ENCODE results near the gene DOCK6. TPM values are rescaled to one million over a fixed set of nuclear protein-coding genes. Genes with fewer than 3 reads are reported as not detected.
"Not testable (repeated sequence)": the region's sequence is repeated elsewhere in the genome, so short reads cannot be mapped to it uniquely, and the experiment has no call there.

Gene DOCK6
- total RNA-seq, 4 donors from 2014 or later, result 37.5 to 92.7 (median 49.2) TPM

GRCh38 chr19:11182994-11183393 lies 79.3 kb downstream of the DOCK6 start:
- no peaks in the 10 kb centered on the region for H3K27me3 ChIP-seq
- peak overlapping the region in 1 of 4 donors; percentile 0 for H3K27ac ChIP-seq
- peaks cover 0 to 2% (median 0%) of the 10 kb centered on the region in 4 donors for H3K9me3 ChIP-seq
- WGBS, 2 donors, result 92 to 100% methylated on average over 1 of the region's 1 CpG
- TF ChIP-seq EP300 (IDR thresholded peaks at IDR 0.05) (no peak), CTCF (IDR thresholded peaks at IDR 0.05) (no peak), POLR2A (IDR thresholded peaks at IDR 0.05) (no peak)
- no peak overlapping the region for H3K4me3 ChIP-seq
- DNase-seq (ENCODE audit: low spot score in 2 of 2), result no peak
- H3K4me1 ChIP-seq, result peaks cover 0 to 86% (median 20%) of the 10 kb centered on the region in 4 donors
- peaks cover 0 to 73% (median 0%) of the 10 kb centered on the region in 3 donors for H3K36me3 ChIP-seq

GRCh38 chr19:11181488-11181887 lies 80.8 kb downstream of the DOCK6 start:
- no peak overlapping the region for H3K4me3 ChIP-seq
- peaks cover 0 to 72% (median 20%) of the 10 kb centered on the region in 4 donors for H3K4me1 ChIP-seq
- no peaks in the 10 kb centered on the region for H3K27me3 ChIP-seq
- H3K27ac ChIP-seq, result peak overlapping the region in 3 of 4 donors; percentile 37 to 74 (median 72)
- H3K9me3 ChIP-seq, result peaks cover 0 to 2% (median 0%) of the 10 kb centered on the region in 4 donors
- 87 to 97% methylated on average over 4 of the region's 4 CpGs for WGBS, 2 donors
- TF ChIP-seq EP300 (IDR thresholded peaks at IDR 0.05) (no peak), POLR2A (IDR thresholded peaks at IDR 0.05) (no peak), CTCF (IDR thresholded peaks at IDR 0.05) (no peak)
- H3K36me3 ChIP-seq, result peaks cover 0 to 73% (median 0%) of the 10 kb centered on the region in 3 donors
- DNase-seq (ENCODE audit: low spot score in 2 of 2), result no peak

- not testable (repeated sequence) for H3K4me3 ChIP-seq; H3K9me3 ChIP-seq; H3K27me3 ChIP-seq; DNase-seq (ENCODE audit: low spot score in 2 of 2)
- H3K27ac ChIP-seq, result peak overlapping the region; percentile 24 to 75 (median 54)
- WGBS, 2 donors, result 68 to 79% methylated on average over 8 of the region's 8 CpGs
- H3K4me1 ChIP-seq, result peaks cover 0 to 67% (median 18%) of the 10 kb centered on the region in 4 donors
- H3K36me3 ChIP-seq, result peaks cover 0 to 73% (median 0%) of the 10 kb centered on the region in 3 donors
These were observed 81.3 kb downstream of the DOCK6 start for GRCh38 chr19:11180975-11181374.

GRCh38 chr19:11180346-11180745 lies 82.0 kb downstream of the DOCK6 start:
- H3K27me3 ChIP-seq, result no peaks in the 10 kb centered on the region
- H3K9me3 ChIP-seq, result peaks cover 0 to 2% (median 0%) of the 10 kb centered on the region in 4 donors
- H3K27ac ChIP-seq, result peak overlapping the region; percentile 24 to 75 (median 48)
- peaks cover 0 to 61% (median 16%) of the 10 kb centered on the region in 4 donors for H3K4me1 ChIP-seq
- no peak overlapping the region for H3K4me3 ChIP-seq
- peaks cover 0 to 73% (median 0%) of the 10 kb centered on the region in 3 donors for H3K36me3 ChIP-seq
- WGBS, 2 donors, result 46 to 51% methylated on average over 8 of the region's 8 CpGs
- TF ChIP-seq EP300 (IDR thresholded peaks at IDR 0.05) (no peak), POLR2A (IDR thresholded peaks at IDR 0.05) (no peak), CTCF (IDR thresholded peaks at IDR 0.05) (no peak)
- no peak for DNase-seq (ENCODE audit: low spot score in 2 of 2)

- 53 to 59% methylated on average over 11 of the region's 11 CpGs for WGBS, 2 donors
- DNase-seq (ENCODE audit: low spot score in 2 of 2), result no peak
- H3K4me1 ChIP-seq, result peaks cover 0 to 55% (median 16%) of the 10 kb centered on the region in 4 donors
These were observed 82.5 kb downstream of the DOCK6 start for GRCh38 chr19:11179716-11180297.

GRCh38 chr19:11179145-11179465 lies 83.2 kb downstream of the DOCK6 start:
- H3K4me3 ChIP-seq; DNase-seq (ENCODE audit: low spot score in 2 of 2); H3K9me3 ChIP-seq; H3K27me3 ChIP-seq: not testable (repeated sequence)
- H3K36me3 ChIP-seq, result peaks cover 0 to 78% (median 4%) of the 10 kb centered on the region in 3 donors
- peaks cover 0 to 48% (median 16%) of the 10 kb centered on the region in 4 donors for H3K4me1 ChIP-seq
- peak overlapping the region in 2 of 4 donors; percentile 72 to 75 for H3K27ac ChIP-seq
- 81 to 82% methylated on average over 9 of the region's 9 CpGs for WGBS, 2 donors

More at GRCh38 chr19:11179716-11180297, 82.5 kb downstream of the DOCK6 start:
- no peaks in the 10 kb centered on the region for H3K27me3 ChIP-seq
- no peak overlapping the region for H3K4me3 ChIP-seq
- H3K9me3 ChIP-seq, result peaks cover 0 to 2% (median 0%) of the 10 kb centered on the region in 4 donors
- TF ChIP-seq EP300 (IDR thresholded peaks at IDR 0.05) (no peak), CTCF (IDR thresholded peaks at IDR 0.05) (no peak), POLR2A (IDR thresholded peaks at IDR 0.05) (no peak)
- peak overlapping the region; percentile 24 to 75 (median 48) for H3K27ac ChIP-seq
- peaks cover 0 to 73% (median 0%) of the 10 kb centered on the region in 3 donors for H3K36me3 ChIP-seq
